Mammary epithelial cell (primary cell): ENCODE results near the gene ARPC2.

ENCODE experiments used
- EZH2 ChIP-seq: IDR thresholded peaks from 2 replicates; pipeline ENCODE4 v1.6.1; 2012; ENCODE audit warnings: low read length, inconsistent platforms, borderline replicate concordance
- TF ChIP-seq, protein P1 (sequence below), 2 donors: IDR thresholded peaks in 1 of 2; conservative IDR thresholded peaks in 1 of 2; 2 replicates each; pipeline ENCODE4 v1.5.1; 2011 to 2012; ENCODE audit warnings: inconsistent platforms in 2 of 2, low read length in 2 of 2, mild to moderate bottlenecking in 2 of 2, control low read depth in 1 of 2, low read depth in 1 of 2; ENCODE audit not compliant: insufficient read depth in 1 of 2; ENCODE audit errors: extremely low read depth in 1 of 2

DNA sequence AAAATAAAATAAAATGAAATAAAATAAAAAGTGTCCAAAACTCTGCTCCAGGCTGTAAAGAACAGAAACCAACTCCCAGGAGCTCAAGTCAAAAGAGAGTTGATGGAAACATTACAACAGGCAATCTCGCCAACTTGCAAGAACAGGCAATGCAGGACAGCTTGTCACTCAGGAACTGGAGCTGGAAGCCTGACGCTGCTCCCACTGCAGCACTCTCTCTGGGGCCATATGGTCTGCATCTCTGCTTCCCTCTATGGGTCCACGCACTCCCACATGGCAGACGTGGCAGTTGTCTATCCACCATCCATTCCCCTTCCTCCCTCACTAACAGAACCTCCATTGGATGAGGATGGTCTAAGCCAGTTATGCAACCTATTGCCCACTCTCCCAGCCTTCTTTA lies 23.3 kb upstream of the ARPC2 start:
- TF ChIP-seq, protein P1, sequence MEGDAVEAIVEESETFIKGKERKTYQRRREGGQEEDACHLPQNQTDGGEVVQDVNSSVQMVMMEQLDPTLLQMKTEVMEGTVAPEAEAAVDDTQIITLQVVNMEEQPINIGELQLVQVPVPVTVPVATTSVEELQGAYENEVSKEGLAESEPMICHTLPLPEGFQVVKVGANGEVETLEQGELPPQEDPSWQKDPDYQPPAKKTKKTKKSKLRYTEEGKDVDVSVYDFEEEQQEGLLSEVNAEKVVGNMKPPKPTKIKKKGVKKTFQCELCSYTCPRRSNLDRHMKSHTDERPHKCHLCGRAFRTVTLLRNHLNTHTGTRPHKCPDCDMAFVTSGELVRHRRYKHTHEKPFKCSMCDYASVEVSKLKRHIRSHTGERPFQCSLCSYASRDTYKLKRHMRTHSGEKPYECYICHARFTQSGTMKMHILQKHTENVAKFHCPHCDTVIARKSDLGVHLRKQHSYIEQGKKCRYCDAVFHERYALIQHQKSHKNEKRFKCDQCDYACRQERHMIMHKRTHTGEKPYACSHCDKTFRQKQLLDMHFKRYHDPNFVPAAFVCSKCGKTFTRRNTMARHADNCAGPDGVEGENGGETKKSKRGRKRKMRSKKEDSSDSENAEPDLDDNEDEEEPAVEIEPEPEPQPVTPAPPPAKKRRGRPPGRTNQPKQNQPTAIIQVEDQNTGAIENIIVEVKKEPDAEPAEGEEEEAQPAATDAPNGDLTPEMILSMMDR (conservative IDR thresholded peaks at IDR 0.05 in 1 of 2, IDR thresholded peaks at IDR 0.05 in 1 of 2; ENCODE audit: extremely low read depth in 1 of 2, insufficient read depth in 1 of 2, low read depth in 1 of 2, low read length in 2 of 2), result no peak
- no peak for TF ChIP-seq EZH2
